Retinal pigment epithelial cell (primary cell): ENCODE data around the gene SPACA6.
A peak's percentile ranks its signal among the peaks of the same experiment; 100 is the strongest.
"Not testable (repeated sequence)": the region's sequence is repeated elsewhere in the genome, so short reads cannot be mapped to it uniquely, and the experiment has no call there.

Source experiments
- DNase-seq: peaks from one replicate; pipeline ENCODE4 v3.0.0-alpha.2; 2010; ENCODE audit warnings: low read depth
- H3K4me3 ChIP-seq: 2 replicates; pipeline ENCODE4 v1.5.1; 2011; ENCODE audit warnings: mild to moderate bottlenecking, low read length, control low read depth, moderate library complexity
- CTCF ChIP-seq: conservative IDR thresholded peaks from 2 replicates; pipeline ENCODE4 v1.5.1; 2011; ENCODE audit warnings: low read depth, low read length, control low read depth, inconsistent platforms

SPACA6 gene

DNA sequence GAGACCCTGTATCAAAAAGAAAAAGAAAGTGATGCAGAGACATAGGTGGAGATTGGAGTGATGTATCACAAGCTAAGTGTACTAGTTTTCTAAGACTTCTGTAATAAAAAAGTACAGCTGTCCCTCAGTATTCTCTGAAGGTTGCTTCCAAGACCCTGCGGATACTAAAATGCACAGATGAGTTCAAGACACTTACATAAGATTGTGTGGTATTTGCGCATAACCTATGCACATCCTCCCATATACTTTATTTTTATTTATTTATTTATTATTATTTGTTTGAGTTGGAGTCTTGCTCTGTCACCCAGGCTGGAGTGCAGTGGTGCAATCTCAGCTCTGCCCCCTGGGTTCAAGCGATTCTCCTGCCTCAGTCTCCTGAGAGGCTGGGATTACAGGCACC lies 44.3 kb downstream of the SPACA6 start:
- no peak for DNase-seq
- TF ChIP-seq CTCF, result no peak
- no peak overlapping the region for H3K4me3 ChIP-seq

GRCh38 chr19:51737924-51738323 lies 44.8 kb downstream of the SPACA6 start:
- no peak for DNase-seq
- TF ChIP-seq CTCF, result no peak
- H3K4me3 ChIP-seq, result no peak overlapping the region

- DNase-seq, H3K4me3 ChIP-seq: not testable (repeated sequence)
These were observed 45.4 kb downstream of the SPACA6 start for GRCh38 chr19:51738523-51738922.

GRCh38 chr19:51739466-51740213 lies 46.5 kb downstream of the SPACA6 start:
- no peak for TF ChIP-seq CTCF
- DNase-seq, result no peak
- no peak overlapping the region for H3K4me3 ChIP-seq

DNA sequence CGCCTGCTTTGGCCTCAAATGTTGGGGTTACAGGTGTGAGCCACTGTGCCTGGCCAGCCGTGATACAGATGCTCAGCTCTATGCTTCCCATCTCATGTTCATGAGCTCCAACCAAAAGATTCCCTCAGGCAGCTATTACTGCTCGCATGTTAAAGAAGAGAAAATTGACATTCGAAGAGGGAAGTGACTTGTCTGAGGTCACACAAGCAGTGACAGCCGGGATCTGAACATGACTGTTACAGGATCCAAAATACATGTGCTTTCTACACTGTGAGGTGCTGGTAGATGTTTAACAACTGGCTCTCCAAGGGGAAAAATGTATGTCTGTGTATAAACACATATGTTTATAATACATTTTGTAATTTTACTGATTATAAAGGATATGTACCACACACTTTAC lies 47.2 kb downstream of the SPACA6 start:
- TF ChIP-seq CTCF, result no peak
- no peak for DNase-seq

GRCh38 chr19:51742789-51743188 lies 49.7 kb downstream of the SPACA6 start:
- no peak for TF ChIP-seq CTCF
- DNase-seq, result peak; percentile 29
- H3K4me3 ChIP-seq, result no peak overlapping the region

More for the DNA sequence above, 47.2 kb downstream of the SPACA6 start:
- no peak overlapping the region for H3K4me3 ChIP-seq

- H3K4me3 ChIP-seq, result no peak overlapping the region
- DNase-seq, result no peak
- no peak for TF ChIP-seq CTCF
These were observed 50.3 kb downstream of the SPACA6 start for GRCh38 chr19:51743405-51743804.

DNA sequence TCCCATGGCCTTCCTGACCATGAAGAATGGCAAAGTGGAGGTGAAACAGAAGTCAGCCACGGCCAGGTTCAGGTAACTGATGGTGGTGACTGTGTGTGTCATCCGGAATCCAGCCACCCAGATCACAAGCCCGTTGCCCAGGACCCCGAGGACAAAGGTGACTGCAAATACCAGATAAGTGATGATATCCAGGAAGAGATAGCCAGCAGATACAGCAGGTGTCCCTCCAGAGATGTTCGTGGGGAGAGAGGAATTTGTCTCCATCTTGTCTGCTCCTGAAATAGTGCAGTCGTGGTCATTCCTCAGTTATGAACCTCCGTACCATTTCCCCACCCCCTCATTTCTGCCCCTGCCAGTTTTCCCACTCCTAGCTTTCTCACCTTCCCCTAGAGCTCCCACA lies 53.6 kb downstream of the SPACA6 start:
- no peak for DNase-seq
- no peak overlapping the region for H3K4me3 ChIP-seq
- no peak for TF ChIP-seq CTCF
